ENCODE data around the gene ATP5F1D. TPM values are rescaled to one million over a fixed set of nuclear protein-coding genes. Genes with fewer than 3 reads are reported as not detected.

ATP5F1D gene
- total and polyA plus RNA-seq, 2 of the 8 experiments (the other 6 are each of a cell fraction or from before 2014, with no cell fraction given) = 174 to 249 TPM

DNA sequence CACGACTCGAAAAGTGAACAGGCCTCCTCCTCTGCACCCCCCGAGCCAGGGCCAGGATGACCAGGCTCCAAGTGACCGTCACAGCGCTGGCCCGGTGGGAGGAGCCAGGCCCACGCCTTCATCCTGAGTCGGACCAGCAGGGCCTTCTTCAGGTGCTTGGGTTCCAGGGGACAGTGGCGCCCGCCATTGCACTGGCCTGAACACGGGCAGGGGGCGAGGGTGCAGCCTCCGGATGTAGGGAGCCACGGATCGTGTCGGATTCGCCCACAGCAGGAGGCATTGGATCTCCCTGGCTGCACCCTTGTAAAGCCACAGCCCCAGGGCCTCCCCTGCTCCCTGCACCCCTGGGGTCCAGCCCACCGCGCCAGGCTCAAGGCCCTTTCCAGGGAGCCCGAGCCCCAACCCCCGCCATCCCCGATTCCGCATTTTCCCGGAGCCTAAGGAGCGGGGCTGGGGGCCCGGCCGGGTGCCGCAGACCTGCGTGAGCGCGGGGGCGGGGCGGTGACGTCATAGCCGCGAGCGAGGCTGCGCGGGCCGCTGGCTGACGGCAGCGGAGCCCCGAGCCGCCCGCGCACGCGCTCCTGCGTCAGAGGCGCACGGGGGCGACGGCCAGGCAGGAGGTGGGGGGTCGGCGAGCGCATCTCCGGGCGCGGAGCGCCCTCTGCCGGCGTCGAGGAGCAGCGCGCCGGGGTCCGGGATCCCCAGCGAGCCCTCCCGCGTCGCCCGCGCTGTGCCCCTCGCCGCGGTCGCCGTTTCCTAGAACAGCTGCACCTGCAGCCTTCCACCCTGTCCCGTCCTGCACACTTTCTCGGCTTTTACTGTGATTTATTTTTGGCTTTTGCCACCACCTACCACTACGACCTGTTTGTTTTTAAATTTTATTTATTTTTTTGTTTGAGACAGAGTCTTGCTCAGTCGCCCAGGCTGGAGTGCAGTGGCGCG is 1.5 kb upstream of the ATP5F1D start (continued):
- peak; percentile 63 to 89 (median 81) for TF ChIP-seq CTCF (IDR thresholded peaks at IDR 0.05; ENCODE audit: control extremely low read depth in 1 of 3, insufficient read depth in 1 of 3, low read depth in 1 of 3, low read length in 3 of 3)
- peak; percentile 67; the same call in 1 of the 2 replicates for TF ChIP-seq FOSL1 (IDR thresholded peaks at IDR 0.05; ENCODE audit: insufficient read depth, low read depth, low read length)
- TF ChIP-seq HDAC6 (IDR thresholded peaks at IDR 0.05; ENCODE audit: low read depth, low read length) = no peak
- TF ChIP-seq SRF (IDR thresholded peaks at IDR 0.05; ENCODE audit: low read depth, low read length) = peak; percentile 67
- TF ChIP-seq RAD21 (IDR thresholded peaks at IDR 0.05 in 1 of 2, conservative IDR thresholded peaks at IDR 0.05 in 1 of 2; ENCODE audit: low read depth in 2 of 2, low read length in 2 of 2) = peak; percentile 73 to 90
- peak; percentile 38 for TF ChIP-seq KDM4A (IDR thresholded peaks at IDR 0.05; ENCODE audit: low read depth, low read length, severe bottlenecking)
- TF ChIP-seq SP1 (IDR thresholded peaks at IDR 0.05; ENCODE audit: low read depth, low read length) = peak; percentile 52; the same call in 1 of the 2 replicates
- 0 out of 2 replicates have a peak, but pooled peaks have one; percentile 37 for TF ChIP-seq TCF12 (IDR thresholded peaks at IDR 0.05; ENCODE audit: low read depth, low read length)
- TF ChIP-seq CREB1 (IDR thresholded peaks at IDR 0.05) = peak; percentile 97
- TF ChIP-seq SAP30 (IDR thresholded peaks at IDR 0.05; ENCODE audit: insufficient read depth, insufficient replicate concordance, low read length) = no peak
- TF ChIP-seq SIN3A (conservative IDR thresholded peaks at IDR 0.05 in 1 of 2, IDR thresholded peaks at IDR 0.05 in 1 of 2; ENCODE audit: low read depth in 1 of 2, low read length in 2 of 2) = peak in 1 of 2 experiments; percentile 70; a peak in 2 of 4 replicates
- no peak for TF ChIP-seq SUZ12 (IDR thresholded peaks at IDR 0.05; ENCODE audit: low read length)
- TF ChIP-seq NRF1 (IDR thresholded peaks at IDR 0.05; ENCODE audit: low read depth, low read length) = peak; percentile 76
- TF ChIP-seq TAF7 (optimal IDR thresholded peaks at IDR 0.05; ENCODE audit: borderline replicate concordance, low read depth, low read length) = peak; percentile 77
- TF ChIP-seq, protein P1, sequence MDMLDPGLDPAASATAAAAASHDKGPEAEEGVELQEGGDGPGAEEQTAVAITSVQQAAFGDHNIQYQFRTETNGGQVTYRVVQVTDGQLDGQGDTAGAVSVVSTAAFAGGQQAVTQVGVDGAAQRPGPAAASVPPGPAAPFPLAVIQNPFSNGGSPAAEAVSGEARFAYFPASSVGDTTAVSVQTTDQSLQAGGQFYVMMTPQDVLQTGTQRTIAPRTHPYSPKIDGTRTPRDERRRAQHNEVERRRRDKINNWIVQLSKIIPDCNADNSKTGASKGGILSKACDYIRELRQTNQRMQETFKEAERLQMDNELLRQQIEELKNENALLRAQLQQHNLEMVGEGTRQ (IDR thresholded peaks at IDR 0.05; ENCODE audit: low read length) = peak; percentile 24
- peak; percentile 69 for TF ChIP-seq CTBP2 (IDR thresholded peaks at IDR 0.05; ENCODE audit: borderline replicate concordance, insufficient read depth, insufficient read length, low read length)
- no peak; the same call in 1 of the 2 replicates for TF ChIP-seq BRCA1 (IDR thresholded peaks at IDR 0.05; ENCODE audit: low read depth, low read length)

Data from H1 (cell line).